HEK293T (cell line): ENCODE data around the gene GRIFIN.

Experiments used
- CTCF ChIA-PET: fragments of 350-600 bp; formaldehyde crosslinking; extraction: SDS; loops from one replicate; lab custom pipeline; 2021; ENCODE audit warnings: antibody characterized with exemption, inconsistent platforms; lab: Yijun Ruan, JAX
- POLR2A ChIA-PET: fragments of 350-600 bp; formaldehyde crosslinking; extraction: SDS; loops from one replicate; lab custom pipeline; 2020; ENCODE audit warnings: antibody characterized with exemption, inconsistent platforms; lab: Yijun Ruan, JAX
- DNase-seq: peaks from one replicate; pipeline ENCODE4 v3.0.0; 2012; ENCODE audit warnings: mixed read lengths; ENCODE audit errors: extremely low spot score
- ARNT ChIP-seq: fragments of 450-650 bp; IDR thresholded peaks from 2 replicates; pipeline ENCODE4 v1.6.1; 2017; ENCODE audit warnings: mild to moderate bottlenecking
- BHLHE40 ChIP-seq: fragments of 450-650 bp; IDR thresholded peaks from 2 replicates; pipeline ENCODE4 v1.6.1; 2016; ENCODE audit warnings: mild to moderate bottlenecking, moderate library complexity, borderline replicate concordance
- CTBP1 ChIP-seq: fragments of 450-650 bp; IDR thresholded peaks from 2 replicates; pipeline ENCODE4 v1.6.1; 2016; ENCODE audit warnings: borderline replicate concordance
- ELF4 ChIP-seq: fragments of 450-650 bp; IDR thresholded peaks from 2 replicates; pipeline ENCODE4 v1.6.1; 2017; ENCODE audit warnings: antibody characterized with exemption
- FOXA1 ChIP-seq: fragments of 450-650 bp; IDR thresholded peaks from 2 replicates; pipeline ENCODE4 v1.6.1; 2016; ENCODE audit warnings: mild to moderate bottlenecking
- FOXK2 ChIP-seq: fragments of 450-650 bp; IDR thresholded peaks from 2 replicates; pipeline ENCODE4 v1.6.1; 2016; ENCODE audit warnings: mild to moderate bottlenecking
- FOXM1 ChIP-seq: fragments of 450-650 bp; IDR thresholded peaks from 2 replicates; pipeline ENCODE4 v1.6.1; 2017; ENCODE audit warnings: mild to moderate bottlenecking, borderline replicate concordance
- HDGF ChIP-seq: fragments of 450-650 bp; IDR thresholded peaks from 2 replicates; pipeline ENCODE4 v1.6.1; 2017; ENCODE audit warnings: antibody characterized with exemption, borderline replicate concordance
- L3MBTL2 ChIP-seq: fragments of 450-650 bp; conservative IDR thresholded peaks from 2 replicates; pipeline ENCODE4 v1.6.1; 2016; ENCODE audit warnings: mild to moderate bottlenecking
- LEF1 ChIP-seq: fragments of 450-650 bp; IDR thresholded peaks from 2 replicates; pipeline ENCODE4 v1.6.1; 2017; ENCODE audit warnings: mild to moderate bottlenecking, borderline replicate concordance
- NFRKB ChIP-seq: fragments of 450-650 bp; IDR thresholded peaks from 2 replicates; pipeline ENCODE4 v1.6.1; 2016; ENCODE audit warnings: mild to moderate bottlenecking, moderate library complexity
- PKNOX1 ChIP-seq: fragments of 450-650 bp; IDR thresholded peaks from 2 replicates; pipeline ENCODE4 v1.6.1; 2016
- SP1 ChIP-seq: fragments of 450-650 bp; IDR thresholded peaks from 2 replicates; pipeline ENCODE4 v1.6.1; 2017
- SUZ12 ChIP-seq: fragments of 450-650 bp; IDR thresholded peaks from 2 replicates; pipeline ENCODE4 v1.6.1; 2016; ENCODE audit warnings: mild to moderate bottlenecking
- TARDBP ChIP-seq: fragments of 450-650 bp; IDR thresholded peaks from 2 replicates; pipeline ENCODE4 v1.6.1; 2016
- ZNF384 ChIP-seq: fragments of 450-650 bp; IDR thresholded peaks from 2 replicates; pipeline ENCODE4 v1.6.1; 2016

Gene GRIFIN

GRCh38 chr7:2474813-2475677 is 1.2 kb downstream of the GRIFIN start:
- TF ChIP-seq LEF1 (no peak), CTBP1 (no peak), PKNOX1 (no peak)
- no peak for DNase-seq
- CTCF ChIA-PET: no interaction called here
- POLR2A ChIA-PET: interaction anchor here (0.7 kb wide), 1 partner anchor 9 kb away, joined by 3 read pairs; no protein-coding TSS in a partner anchor

- DNase-seq: no peak
- TF ChIP-seq SP1 (no peak), NFRKB (no peak), PKNOX1 (no peak), FOXK2 (no peak), BHLHE40 (no peak), L3MBTL2 (no peak), ELF4 (no peak), ARNT (no peak), CTBP1 (no peak), TARDBP (no peak), LEF1 (no peak), SUZ12 (no peak), ZNF384 (no peak), FOXA1 (no peak), FOXM1 (no peak), HDGF (no peak)
- CTCF ChIA-PET: no interaction called here
- POLR2A ChIA-PET: interaction anchor here (0.7 kb wide), 1 partner anchor 9 kb away, joined by 3 read pairs; no protein-coding TSS in a partner anchor
Measured at GRCh38 chr7:2474224-2474623, 2.0 kb downstream of the GRIFIN start.

DNA sequence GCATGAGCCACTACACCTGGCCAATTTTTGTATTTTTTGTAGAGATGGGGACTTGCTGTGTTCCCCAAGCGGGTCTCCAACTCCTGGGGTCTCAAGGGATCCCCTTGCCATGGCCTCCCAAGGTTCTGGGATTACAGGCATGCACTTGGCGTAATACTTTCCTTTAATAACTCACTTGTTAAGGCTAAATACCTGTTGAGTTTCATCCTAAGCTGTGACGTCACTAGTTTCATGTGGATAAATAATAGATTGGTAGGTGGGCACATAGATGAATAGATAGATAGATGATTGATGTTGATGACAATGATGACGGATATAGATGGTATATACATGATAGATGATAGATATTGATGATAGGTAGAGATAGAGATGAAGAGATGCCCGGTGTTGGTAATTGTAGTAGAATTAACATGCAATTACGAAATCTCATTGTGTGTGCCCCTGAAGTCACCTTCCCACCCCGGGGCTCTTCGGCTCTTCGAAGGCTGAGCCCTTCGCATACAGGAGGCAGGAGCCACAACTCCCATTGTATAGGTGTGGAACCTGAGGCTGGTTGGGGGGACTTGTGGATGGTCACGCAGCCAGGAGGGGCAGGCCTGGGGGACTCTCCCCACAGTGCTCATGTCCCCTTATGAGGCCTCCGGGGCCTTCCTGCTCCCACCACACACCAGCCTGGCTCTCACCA is 2.6 kb downstream of the GRIFIN start:
- TF ChIP-seq FOXK2 (no peak), SP1 (no peak), NFRKB (no peak), PKNOX1 (no peak), ZNF384 (no peak), L3MBTL2 (no peak), FOXM1 (no peak), TARDBP (no peak), CTBP1 (no peak), LEF1 (no peak), BHLHE40 (no peak), HDGF (no peak), FOXA1 (no peak), ELF4 (no peak), ARNT (no peak), SUZ12 (no peak)
- CTCF ChIA-PET: no interaction called here
- DNase-seq: no peak
- POLR2A ChIA-PET: no interaction called here

GRCh38 chr7:2472739-2473138 is 3.5 kb downstream of the GRIFIN start:
- POLR2A ChIA-PET: no interaction called here
- CTCF ChIA-PET: interaction anchor here (0.9 kb wide), 1 partner anchor 88 kb away, joined by 3 read pairs; no protein-coding TSS in a partner anchor

DNA sequence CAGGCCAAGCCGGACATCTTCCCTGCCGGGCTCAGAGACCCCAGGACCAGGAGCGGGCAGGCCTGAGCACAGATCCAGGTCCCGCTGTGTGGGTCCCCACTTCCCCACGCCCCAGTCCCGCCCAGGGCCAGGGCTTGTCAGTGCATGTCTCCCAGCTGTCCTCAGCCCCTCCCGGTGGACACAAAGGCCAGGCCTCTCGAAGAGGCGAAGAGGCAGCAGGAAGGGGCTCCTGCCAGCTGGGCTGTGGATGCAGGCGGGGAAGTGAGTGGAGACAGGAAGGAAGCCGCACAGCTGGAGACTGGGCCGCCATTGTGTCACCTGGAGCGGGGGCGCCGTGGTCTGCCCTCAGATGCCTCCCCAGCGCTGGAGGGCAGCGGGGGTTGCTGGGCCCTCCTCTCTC is 4.8 kb downstream of the GRIFIN start:
- DNase-seq: no peak
- CTCF ChIA-PET: interaction anchor here (7.9 kb wide), 1 partner anchor 20 kb away, joined by 79 read pairs; no protein-coding TSS in a partner anchor
- TF ChIP-seq ARNT (no peak), FOXM1 (no peak), SP1 (no peak), BHLHE40 (no peak), ZNF384 (no peak), FOXK2 (no peak), SUZ12 (no peak), FOXA1 (no peak), PKNOX1 (no peak)
- POLR2A ChIA-PET: no interaction called here

More at GRCh38 chr7:2472739-2473138, 3.5 kb downstream of the GRIFIN start:
- TF ChIP-seq ELF4 (no peak), TARDBP (no peak), FOXK2 (no peak), SUZ12 (no peak), SP1 (no peak), FOXM1 (no peak), HDGF (no peak), L3MBTL2 (no peak)
- DNase-seq: no peak
